GM12878 (cell line): Measurements from ENCODE around the gene PIGN. TPM values are rescaled to one million over a fixed set of nuclear protein-coding genes. Genes with fewer than 3 reads are reported as not detected.

ENCODE experiments used
- ATAC-seq: fragments of 200-7000 bp; cut with Tn5 transposase; 3 replicates; pipeline ENCODE4 v1.9.1; 2020; ENCODE audit warnings: mild to moderate bottlenecking, moderate library complexity
- BruUV-seq: library from RNA; stranded (reverse); fragments of 400-500 nt; replicated peaks from 2 replicates; lab custom pipeline; 2021; lab: Mats Ljungman, UMichigan
- CTCF ChIA-PET: fragments of 300-600 bp; sonication (Branson Sonifier 250); formaldehyde crosslinking; extraction: SDS; loops from one replicate; lab custom pipeline; 2021; ENCODE audit warnings: inconsistent platforms; lab: Yijun Ruan, JAX
- POLR2A ChIA-PET: fragments of 350-600 bp; formaldehyde crosslinking; extraction: SDS; loops from one replicate; lab custom pipeline; 2021; ENCODE audit warnings: inconsistent platforms; lab: Charles Lee
- RAD21 ChIA-PET: fragments of 300-600 bp; sonication (Branson Sonifier 250); formaldehyde crosslinking; loops from one replicate; lab custom pipeline; 2023; ENCODE audit warnings: antibody characterized with exemption; ENCODE audit not compliant: unreplicated experiment; lab: Charles Lee
- SMC1A ChIA-PET: fragments of 300-600 bp; sonication (Branson Sonifier 250); formaldehyde crosslinking; loops from one replicate; lab custom pipeline; 2023; ENCODE audit not compliant: unreplicated experiment, uncharacterized antibody; lab: Charles Lee
- DNase-seq: peaks from one replicate; pipeline ENCODE4 v3.0.0-alpha.2; 2011; ENCODE audit warnings: low read depth, low spot score
- FAIRE-seq: peaks from 3 replicates; lab custom pipeline; 2011; peaks lifted over from hg19 to GRCh38; lab: Jason Lieb, UNC
- H2AFZ ChIP-seq: 2 replicates; pipeline ENCODE4 v1.6.0; 2011; ENCODE audit warnings: low read depth, low read length, control low read depth; ENCODE audit not compliant: control insufficient read depth
- H3K27ac ChIP-seq: 2 replicates; pipeline ENCODE4 v1.5.1; 2011; ENCODE audit warnings: control low read depth; ENCODE audit not compliant: control insufficient read depth, insufficient read depth
- H3K27me3 ChIP-seq, 2 experiments: replicated peaks in 1 of 2; 2 replicates each; pipeline versions ENCODE4 v1.6.0 to v1.6.1; 2011; ENCODE audit warnings: low read length in 1 of 2; ENCODE audit not compliant: control insufficient read depth in 2 of 2, insufficient read depth in 2 of 2
- H3K36me3 ChIP-seq, 2 experiments: 2 replicates each; pipeline ENCODE4 v1.5.1; 2011; ENCODE audit warnings: low read length in 1 of 2; ENCODE audit not compliant: control insufficient read depth in 2 of 2, insufficient read depth in 2 of 2
- H3K4me1 ChIP-seq: 2 replicates; pipeline ENCODE4 v1.6.1; 2011; ENCODE audit warnings: mild to moderate bottlenecking, low read length, moderate library complexity, mixed read lengths; ENCODE audit not compliant: control insufficient read depth, insufficient read depth
- H3K4me2 ChIP-seq: 2 replicates; pipeline ENCODE4 v1.6.0; 2011; ENCODE audit warnings: control low read depth; ENCODE audit not compliant: control insufficient read depth, insufficient read depth
- H3K4me3 ChIP-seq: fragments of 200-600 bp; sonication (generic); 2 replicates; pipeline ENCODE4 v1.5.1; 2016
- H3K79me2 ChIP-seq: 2 replicates; pipeline ENCODE4 v1.6.0; 2011; ENCODE audit warnings: low read length; ENCODE audit not compliant: control insufficient read depth, insufficient read depth
- H3K9ac ChIP-seq: 2 replicates; pipeline ENCODE4 v1.8.0; 2011; ENCODE audit warnings: low read length, control low read depth, mixed read lengths; ENCODE audit not compliant: control insufficient read depth, insufficient read depth
- H3K9me3 ChIP-seq: replicated peaks from 3 replicates; pipeline ENCODE4 v1.5.1; 2011; ENCODE audit warnings: mild to moderate bottlenecking, low read length; ENCODE audit not compliant: control insufficient read depth, insufficient read depth
- H4K20me1 ChIP-seq: 2 replicates; pipeline ENCODE4 v1.6.0; 2011; ENCODE audit not compliant: control insufficient read depth, insufficient read depth
- BCL3 ChIP-seq: IDR thresholded peaks from 2 replicates; pipeline ENCODE4 v1.6.1; 2011; ENCODE audit warnings: borderline replicate concordance, low read depth, mild to moderate bottlenecking, moderate library complexity, low read length; ENCODE audit not compliant: insufficient read depth, poor library complexity, severe bottlenecking
- EED ChIP-seq: sonication (generic); IDR thresholded peaks from 2 replicates; pipeline ENCODE4 v1.6.1; 2016; ENCODE audit warnings: antibody characterized with exemption, low read depth
- ETV6 ChIP-seq, 2 experiments: fragments of 450-650 bp in 1 of 2; IDR thresholded peaks in 1 of 2; conservative IDR thresholded peaks in 1 of 2; 2 replicates each; pipeline ENCODE4 v1.6.1; 2014; ENCODE audit warnings: antibody characterized with exemption in 1 of 2, borderline replicate concordance in 1 of 2, low read depth in 1 of 2, mild to moderate bottlenecking in 1 of 2, moderate library complexity in 1 of 2
- IRF4 ChIP-seq: IDR thresholded peaks from 2 replicates; pipeline ENCODE4 v1.6.1; 2011; ENCODE audit warnings: low read depth, low read length
- KDM1A ChIP-seq: fragments of 200-600 bp; sonication (generic); IDR thresholded peaks from 2 replicates; pipeline ENCODE4 v1.6.1; 2016; ENCODE audit warnings: borderline replicate concordance
- KLF5 ChIP-seq: fragments of 450-650 bp; IDR thresholded peaks from 2 replicates; pipeline ENCODE4 v1.6.1; 2014; ENCODE audit warnings: mild to moderate bottlenecking; ENCODE audit not compliant: partially characterized antibody
- SPI1 ChIP-seq: IDR thresholded peaks from 2 replicates; pipeline ENCODE4 v1.6.1; 2011; ENCODE audit warnings: low read depth, mild to moderate bottlenecking, low read length, moderate library complexity, borderline replicate concordance; ENCODE audit not compliant: insufficient read depth
- SRF ChIP-seq, 2 experiments: IDR thresholded peaks; 2 replicates each; pipeline ENCODE4 v1.6.1; 2011; ENCODE audit warnings: low read depth in 2 of 2, low read length in 2 of 2, mild to moderate bottlenecking in 1 of 2, moderate library complexity in 1 of 2
- STAT1 ChIP-seq: fragments of 450-650 bp; conservative IDR thresholded peaks from 2 replicates; pipeline ENCODE4 v1.6.1; 2014; ENCODE audit warnings: antibody characterized with exemption, mild to moderate bottlenecking
- TCF12 ChIP-seq: IDR thresholded peaks from 2 replicates; pipeline ENCODE4 v1.6.1; 2011; ENCODE audit warnings: low read depth, mild to moderate bottlenecking, low read length
- YBX1 ChIP-seq: fragments of 450-650 bp; IDR thresholded peaks from 2 replicates; pipeline ENCODE4 v1.6.1; 2016; ENCODE audit warnings: antibody characterized with exemption
- ZNF207 ChIP-seq: fragments of 450-650 bp; IDR thresholded peaks from 2 replicates; pipeline ENCODE4 v1.6.1; 2014; ENCODE audit warnings: antibody characterized with exemption, mild to moderate bottlenecking, borderline replicate concordance
- ZNF384 ChIP-seq: IDR thresholded peaks from 2 replicates; pipeline ENCODE4 v1.6.1; 2012; ENCODE audit warnings: low read depth, mild to moderate bottlenecking, low read length, improper control_type of control experiment, borderline replicate concordance
- WGBS: methylation state at CpG from one replicate; pipeline ENCODE4 v1.1.6; 2016; ENCODE audit warnings: low lambda C conversion rate; ENCODE audit not compliant: insufficient replicate concordance, insufficient coverage; ENCODE audit errors: missing lambda C conversion rate; 5-methylcytosine and 5-hydroxymethylcytosine counted together
- in situ Hi-C: fragments of 300-500 bp; cut with MboI; formaldehyde crosslinking; loops from 9 replicates; pipeline ENCODE4 v1.14.3; 2018; ENCODE audit warnings: mixed read lengths
- intact Hi-C: fragments of 100-400 bp; cut with micrococcal nuclease; formaldehyde crosslinking; loops from one replicate; pipeline ENCODE4 v1.14.2; 2022; ENCODE audit not compliant: unreplicated experiment
- polyA plus RNA-seq, 11 experiments: library from polyadenylated mRNA; depleted of rRNA in 4 of 11; unstranded in 6 of 11; stranded (reverse) in 5 of 11; fragments of >200 nt; fragmentation: Nextera tagmentation in 4 of 11; fragmentation: Illumina TruSeq in 1 of 11; extraction: Ambion mirVana in 4 of 11; extraction: Trizol in 1 of 11; gene quantifications; 1 replicate in 1 of 11; 2 replicates in 10 of 11; pipeline versions ENCODE4 v1.2.1 to v1.2.3, GENCODE V29; 2011 to 2016; ENCODE audit warnings: inconsistent platforms in 2 of 11, missing spikeins in 2 of 11, low read depth in 1 of 11
- total RNA-seq, 4 experiments: library from RNA; depleted of rRNA in 3 of 4; stranded (reverse); fragments of >200 nt in 3 of 4; fragmentation: Illumina TruSeq in 1 of 4; extraction: Trizol in 1 of 4; gene quantifications; 2 replicates each; pipeline versions ENCODE4 v1.2.1 to v1.2.3, GENCODE V29; 2013 to 2021
- TF ChIP-seq, protein P1 (sequence below): fragments of 450-650 bp; IDR thresholded peaks from 2 replicates; pipeline ENCODE4 v1.6.1; 2017; ENCODE audit warnings: antibody characterized with exemption, mild to moderate bottlenecking, moderate library complexity

Gene PIGN
- total and polyA plus RNA-seq, 10 of the 15 experiments (the other 5 are each of a cell fraction or from before 2014, with no cell fraction given), result 6.9 to 25.4 (median 18.7) TPM

DNA sequence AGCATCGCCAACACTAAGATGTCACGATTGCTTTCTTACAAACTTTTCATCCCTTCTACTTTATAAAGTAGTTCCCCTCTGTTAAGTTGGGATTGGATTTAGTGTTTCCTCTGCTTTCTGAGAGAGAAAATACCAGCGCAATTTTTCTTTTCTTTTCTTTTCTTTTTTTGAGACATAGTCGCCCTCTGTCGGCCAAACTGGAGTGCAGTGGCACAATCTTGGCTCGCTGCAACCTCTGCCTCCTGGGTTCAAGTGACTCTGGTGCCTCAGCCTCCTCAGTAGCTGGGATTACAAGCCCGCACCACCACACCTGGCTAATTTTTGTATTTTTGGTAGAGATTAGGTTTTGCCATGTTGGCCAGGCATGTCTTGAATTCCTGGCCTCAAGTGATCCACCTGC, 9.2 kb upstream of the PIGN start:
- no peaks in the 10 kb centered on the region for H3K27me3 ChIP-seq
- no peak for DNase-seq
- ChIA-PET POLR2A (no interaction called here), RAD21 (no interaction called here), SMC1A (interaction anchor here (1.2 to 1.4 kb wide), 2 partner anchors 53 to 54 kb away, joined by 4 read pairs; no protein-coding TSS in a partner anchor), CTCF (interaction anchor here (1.3 kb wide), 1 partner anchor 9 kb away, joined by 3 read pairs; the partner anchor contains the start of genes PIGN and RELCH)
- H3K9me3 ChIP-seq, result peaks cover 4% of the 10 kb centered on the region; the same call in 2 of the 3 replicates
- no peaks in the 10 kb centered on the region; the same call in 1 of the 2 replicates for H4K20me1 ChIP-seq
- no peaks in the 10 kb centered on the region for H3K4me1 ChIP-seq
- H3K36me3 ChIP-seq, result peaks cover 0 to 2% of the 10 kb centered on the region in 2 experiments; a peak in 1 of 4 replicates
- peaks cover 77% of the 10 kb centered on the region for H3K79me2 ChIP-seq
- H3K27ac ChIP-seq, result no peak overlapping the region
- in situ Hi-C loops (no loop called here), intact Hi-C loops (no loop called here)
- no peak overlapping the region for H2AFZ ChIP-seq
- no peak for FAIRE-seq
- 96% methylated on average over 7 of the region's 7 CpGs for WGBS
- H3K4me3 ChIP-seq, result no peak overlapping the region
- TF ChIP-seq KDM1A (no peak), SPI1 (no peak), BCL3 (no peak), YBX1 (no peak), KLF5 (no peak), IRF4 (no peak), ZNF384 (no peak), ZNF207 (no peak), ETV6 (conservative IDR thresholded peaks at IDR 0.05 in 1 of 2, IDR thresholded peaks at IDR 0.05 in 1 of 2; ENCODE audit: borderline replicate concordance in 1 of 2, low read depth in 1 of 2) (no peak), SRF (IDR thresholded peaks at IDR 0.05; ENCODE audit: low read depth in 2 of 2, low read length in 2 of 2) (no peak), EED (no peak), STAT1 (no peak), TCF12 (no peak)
- TF ChIP-seq, protein P1, sequence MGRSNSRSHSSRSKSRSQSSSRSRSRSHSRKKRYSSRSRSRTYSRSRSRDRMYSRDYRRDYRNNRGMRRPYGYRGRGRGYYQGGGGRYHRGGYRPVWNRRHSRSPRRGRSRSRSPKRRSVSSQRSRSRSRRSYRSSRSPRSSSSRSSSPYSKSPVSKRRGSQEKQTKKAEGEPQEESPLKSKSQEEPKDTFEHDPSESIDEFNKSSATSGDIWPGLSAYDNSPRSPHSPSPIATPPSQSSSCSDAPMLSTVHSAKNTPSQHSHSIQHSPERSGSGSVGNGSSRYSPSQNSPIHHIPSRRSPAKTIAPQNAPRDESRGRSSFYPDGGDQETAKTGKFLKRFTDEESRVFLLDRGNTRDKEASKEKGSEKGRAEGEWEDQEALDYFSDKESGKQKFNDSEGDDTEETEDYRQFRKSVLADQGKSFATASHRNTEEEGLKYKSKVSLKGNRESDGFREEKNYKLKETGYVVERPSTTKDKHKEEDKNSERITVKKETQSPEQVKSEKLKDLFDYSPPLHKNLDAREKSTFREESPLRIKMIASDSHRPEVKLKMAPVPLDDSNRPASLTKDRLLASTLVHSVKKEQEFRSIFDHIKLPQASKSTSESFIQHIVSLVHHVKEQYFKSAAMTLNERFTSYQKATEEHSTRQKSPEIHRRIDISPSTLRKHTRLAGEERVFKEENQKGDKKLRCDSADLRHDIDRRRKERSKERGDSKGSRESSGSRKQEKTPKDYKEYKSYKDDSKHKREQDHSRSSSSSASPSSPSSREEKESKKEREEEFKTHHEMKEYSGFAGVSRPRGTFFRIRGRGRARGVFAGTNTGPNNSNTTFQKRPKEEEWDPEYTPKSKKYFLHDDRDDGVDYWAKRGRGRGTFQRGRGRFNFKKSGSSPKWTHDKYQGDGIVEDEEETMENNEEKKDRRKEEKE, result no peak
- ATAC-seq, result no peak
- no peak overlapping the region for H3K9ac ChIP-seq
- H3K4me2 ChIP-seq, result no peak overlapping the region
- no TSS peak for BruUV-seq
